K562 (cell line): ENCODE results near the gene KLHL18.
A peak's percentile ranks its signal among the peaks of the same experiment; 100 is the strongest.

Experiments
- CCNT2 ChIP-seq: IDR thresholded peaks from 2 replicates; pipeline ENCODE4 v1.6.1; 2011; ENCODE audit warnings: borderline replicate concordance, low read depth, mild to moderate bottlenecking, moderate library complexity, mixed read lengths, low read length; ENCODE audit not compliant: insufficient read length; ENCODE audit errors: extremely low read depth
- CXXC5 ChIP-seq: fragments of 250-450 bp; sonication (Bioruptor Pico); IDR thresholded peaks from 2 replicates; pipeline ENCODE4 v1.8.0; 2022; ENCODE audit warnings: inconsistent platforms, mild to moderate bottlenecking, moderate library complexity
- GATA2 ChIP-seq: sonication (generic); formaldehyde crosslinking; IDR thresholded peaks from 2 replicates; pipeline ENCODE4 v1.4.0; 2020; ENCODE audit warnings: mild to moderate bottlenecking, missing genetic modification reagents
- HNRNPL ChIP-seq: fragments of 200-400 bp; formaldehyde crosslinking; IDR thresholded peaks from 2 replicates; pipeline ENCODE4 v1.6.1; 2017; ENCODE audit warnings: low read depth, mild to moderate bottlenecking, low read length
- RFX1 ChIP-seq: fragments of 450-650 bp; IDR thresholded peaks from 2 replicates; pipeline ENCODE4 v1.6.1; 2016; ENCODE audit warnings: mild to moderate bottlenecking, moderate library complexity
- SP1 ChIP-seq: sonication (generic); formaldehyde crosslinking; IDR thresholded peaks from 2 replicates; pipeline ENCODE4 v1.8.1; 2022; ENCODE audit warnings: mild to moderate bottlenecking, missing genetic modification reagents
- YBX1 ChIP-seq: fragments of 450-650 bp; IDR thresholded peaks from 2 replicates; pipeline ENCODE4 v1.7.1; 2016; ENCODE audit warnings: mild to moderate bottlenecking
- ZNF263 ChIP-seq: sonication (generic); formaldehyde crosslinking; IDR thresholded peaks from 2 replicates; pipeline ENCODE4 v1.8.0; 2022; ENCODE audit warnings: mild to moderate bottlenecking, missing genetic modification reagents, borderline replicate concordance
- ZNF282 ChIP-seq: sonication (generic); formaldehyde crosslinking; IDR thresholded peaks from 2 replicates; pipeline ENCODE4 v1.8.1; 2023; ENCODE audit warnings: missing genetic modification reagents
- ZNF766 ChIP-seq: fragments of 200-800 bp; sonication (Bioruptor generic); conservative IDR thresholded peaks from 2 replicates; pipeline ENCODE4 v1.6.1; 2016; ENCODE audit warnings: missing genetic modification characterization, missing compliant biosample characterization
- TF ChIP-seq, protein P1 (sequence below), 3 experiments: IDR thresholded peaks in 2 of 3; conservative IDR thresholded peaks in 1 of 3; 2 replicates each; pipeline ENCODE4 v1.5.1; 2011 to 2012; ENCODE audit warnings: low read length in 3 of 3, mild to moderate bottlenecking in 3 of 3, control low read depth in 2 of 3, improper control_type of control experiment in 1 of 3, inconsistent platforms in 1 of 3, low read depth in 1 of 3, mixed read lengths in 1 of 3, moderate library complexity in 1 of 3; ENCODE audit not compliant: insufficient read depth in 2 of 3
- TF ChIP-seq, protein P2 (sequence below): sonication (generic); formaldehyde crosslinking; IDR thresholded peaks from 2 replicates; pipeline ENCODE4 v1.8.0; 2022; ENCODE audit warnings: mild to moderate bottlenecking, missing genetic modification reagents, borderline replicate concordance
- TF ChIP-seq, protein P3 (sequence below): sonication (generic); formaldehyde crosslinking; IDR thresholded peaks from 2 replicates; pipeline ENCODE4 v1.8.1; 2023; ENCODE audit warnings: mild to moderate bottlenecking, missing genetic modification reagents
- TF ChIP-seq, protein P4 (sequence below), 3 experiments: fragments of 200-800 bp in 1 of 3; fragments of 250-450 bp in 1 of 3; fragments of 450-650 bp in 1 of 3; sonication (Bioruptor Pico) in 1 of 3; sonication (Bioruptor generic) in 1 of 3; formaldehyde crosslinking in 1 of 3; IDR thresholded peaks; 2 replicates each; pipeline versions ENCODE4 v1.6.1 to v1.8.0; 2016 to 2022; ENCODE audit warnings: mild to moderate bottlenecking in 2 of 3, missing genetic modification characterization in 2 of 3, missing compliant biosample characterization in 1 of 3, moderate library complexity in 1 of 3

DNA sequence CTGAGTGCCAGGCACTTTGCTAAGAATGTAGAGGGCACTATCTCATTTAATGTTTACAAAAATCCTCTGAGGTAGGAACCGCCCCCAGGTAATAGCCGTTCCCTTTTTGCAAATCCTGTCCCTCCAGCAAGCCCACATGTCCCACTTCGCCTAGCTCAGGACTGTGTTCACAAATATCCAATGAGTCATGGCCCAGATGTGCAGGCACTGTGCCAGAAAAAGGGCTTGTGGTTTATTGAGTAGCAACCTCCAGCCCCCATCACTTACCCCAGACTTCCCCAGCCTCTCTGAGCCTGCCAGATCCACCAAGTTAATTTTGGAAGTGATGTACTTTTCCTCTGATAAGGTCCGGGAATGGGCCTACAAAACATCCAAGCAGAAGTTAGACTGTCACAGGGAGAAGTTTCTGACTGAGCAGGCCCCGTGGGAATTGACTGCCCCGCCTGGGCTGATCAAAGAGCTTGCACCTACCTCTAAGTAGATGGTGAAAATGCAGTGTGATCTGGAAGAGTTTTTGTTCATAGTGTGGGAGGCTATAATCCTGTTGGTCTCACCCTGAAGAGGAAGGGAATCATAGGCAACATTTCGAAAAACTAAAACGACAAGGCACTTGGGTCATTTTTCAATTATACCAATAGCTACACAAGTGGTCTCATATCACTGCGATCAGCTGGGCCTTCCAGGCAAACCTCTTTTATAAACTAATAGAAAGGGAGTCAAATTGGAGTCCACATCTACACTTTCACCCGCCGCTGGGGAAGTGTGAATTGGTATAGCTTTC, 15.8 kb upstream of the KLHL18 start:
- TF ChIP-seq, protein P1, sequence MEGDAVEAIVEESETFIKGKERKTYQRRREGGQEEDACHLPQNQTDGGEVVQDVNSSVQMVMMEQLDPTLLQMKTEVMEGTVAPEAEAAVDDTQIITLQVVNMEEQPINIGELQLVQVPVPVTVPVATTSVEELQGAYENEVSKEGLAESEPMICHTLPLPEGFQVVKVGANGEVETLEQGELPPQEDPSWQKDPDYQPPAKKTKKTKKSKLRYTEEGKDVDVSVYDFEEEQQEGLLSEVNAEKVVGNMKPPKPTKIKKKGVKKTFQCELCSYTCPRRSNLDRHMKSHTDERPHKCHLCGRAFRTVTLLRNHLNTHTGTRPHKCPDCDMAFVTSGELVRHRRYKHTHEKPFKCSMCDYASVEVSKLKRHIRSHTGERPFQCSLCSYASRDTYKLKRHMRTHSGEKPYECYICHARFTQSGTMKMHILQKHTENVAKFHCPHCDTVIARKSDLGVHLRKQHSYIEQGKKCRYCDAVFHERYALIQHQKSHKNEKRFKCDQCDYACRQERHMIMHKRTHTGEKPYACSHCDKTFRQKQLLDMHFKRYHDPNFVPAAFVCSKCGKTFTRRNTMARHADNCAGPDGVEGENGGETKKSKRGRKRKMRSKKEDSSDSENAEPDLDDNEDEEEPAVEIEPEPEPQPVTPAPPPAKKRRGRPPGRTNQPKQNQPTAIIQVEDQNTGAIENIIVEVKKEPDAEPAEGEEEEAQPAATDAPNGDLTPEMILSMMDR (IDR thresholded peaks at IDR 0.05 in 2 of 3, conservative IDR thresholded peaks at IDR 0.05 in 1 of 3; ENCODE audit: insufficient read depth in 2 of 3, low read depth in 1 of 3, low read length in 3 of 3), result no peak
- TF ChIP-seq RFX1 (no peak), HNRNPL (no peak), ZNF766 (CRISPR knock-in tag) (peak; percentile 99), CXXC5 (no peak), SP1 (CRISPR knock-in tag) (no peak), CCNT2 (no peak), YBX1 (no peak), GATA2 (CRISPR knock-in tag) (peak; percentile 69), ZNF282 (CRISPR knock-in tag) (no peak), ZNF263 (no peak)
- TF ChIP-seq, protein P2, sequence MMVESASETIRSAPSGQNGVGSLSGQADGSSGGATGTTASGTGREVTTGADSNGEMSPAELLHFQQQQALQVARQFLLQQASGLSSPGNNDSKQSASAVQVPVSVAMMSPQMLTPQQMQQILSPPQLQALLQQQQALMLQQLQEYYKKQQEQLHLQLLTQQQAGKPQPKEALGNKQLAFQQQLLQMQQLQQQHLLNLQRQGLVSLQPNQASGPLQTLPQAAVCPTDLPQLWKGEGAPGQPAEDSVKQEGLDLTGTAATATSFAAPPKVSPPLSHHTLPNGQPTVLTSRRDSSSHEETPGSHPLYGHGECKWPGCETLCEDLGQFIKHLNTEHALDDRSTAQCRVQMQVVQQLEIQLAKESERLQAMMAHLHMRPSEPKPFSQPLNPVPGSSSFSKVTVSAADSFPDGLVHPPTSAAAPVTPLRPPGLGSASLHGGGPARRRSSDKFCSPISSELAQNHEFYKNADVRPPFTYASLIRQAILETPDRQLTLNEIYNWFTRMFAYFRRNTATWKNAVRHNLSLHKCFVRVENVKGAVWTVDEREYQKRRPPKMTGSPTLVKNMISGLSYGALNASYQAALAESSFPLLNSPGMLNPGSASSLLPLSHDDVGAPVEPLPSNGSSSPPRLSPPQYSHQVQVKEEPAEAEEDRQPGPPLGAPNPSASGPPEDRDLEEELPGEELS (CRISPR knock-in tag), result no peak
- TF ChIP-seq, protein P3, sequence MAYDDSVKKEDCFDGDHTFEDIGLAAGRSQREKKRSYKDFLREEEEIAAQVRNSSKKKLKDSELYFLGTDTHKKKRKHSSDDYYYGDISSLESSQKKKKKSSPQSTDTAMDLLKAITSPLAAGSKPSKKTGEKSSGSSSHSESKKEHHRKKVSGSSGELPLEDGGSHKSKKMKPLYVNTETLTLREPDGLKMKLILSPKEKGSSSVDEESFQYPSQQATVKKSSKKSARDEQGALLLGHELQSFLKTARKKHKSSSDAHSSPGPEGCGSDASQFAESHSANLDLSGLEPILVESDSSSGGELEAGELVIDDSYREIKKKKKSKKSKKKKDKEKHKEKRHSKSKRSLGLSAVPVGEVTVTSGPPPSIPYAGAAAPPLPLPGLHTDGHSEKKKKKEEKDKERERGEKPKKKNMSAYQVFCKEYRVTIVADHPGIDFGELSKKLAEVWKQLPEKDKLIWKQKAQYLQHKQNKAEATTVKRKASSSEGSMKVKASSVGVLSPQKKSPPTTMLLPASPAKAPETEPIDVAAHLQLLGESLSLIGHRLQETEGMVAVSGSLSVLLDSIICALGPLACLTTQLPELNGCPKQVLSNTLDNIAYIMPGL (CRISPR knock-in tag), result no peak
- TF ChIP-seq, protein P4, sequence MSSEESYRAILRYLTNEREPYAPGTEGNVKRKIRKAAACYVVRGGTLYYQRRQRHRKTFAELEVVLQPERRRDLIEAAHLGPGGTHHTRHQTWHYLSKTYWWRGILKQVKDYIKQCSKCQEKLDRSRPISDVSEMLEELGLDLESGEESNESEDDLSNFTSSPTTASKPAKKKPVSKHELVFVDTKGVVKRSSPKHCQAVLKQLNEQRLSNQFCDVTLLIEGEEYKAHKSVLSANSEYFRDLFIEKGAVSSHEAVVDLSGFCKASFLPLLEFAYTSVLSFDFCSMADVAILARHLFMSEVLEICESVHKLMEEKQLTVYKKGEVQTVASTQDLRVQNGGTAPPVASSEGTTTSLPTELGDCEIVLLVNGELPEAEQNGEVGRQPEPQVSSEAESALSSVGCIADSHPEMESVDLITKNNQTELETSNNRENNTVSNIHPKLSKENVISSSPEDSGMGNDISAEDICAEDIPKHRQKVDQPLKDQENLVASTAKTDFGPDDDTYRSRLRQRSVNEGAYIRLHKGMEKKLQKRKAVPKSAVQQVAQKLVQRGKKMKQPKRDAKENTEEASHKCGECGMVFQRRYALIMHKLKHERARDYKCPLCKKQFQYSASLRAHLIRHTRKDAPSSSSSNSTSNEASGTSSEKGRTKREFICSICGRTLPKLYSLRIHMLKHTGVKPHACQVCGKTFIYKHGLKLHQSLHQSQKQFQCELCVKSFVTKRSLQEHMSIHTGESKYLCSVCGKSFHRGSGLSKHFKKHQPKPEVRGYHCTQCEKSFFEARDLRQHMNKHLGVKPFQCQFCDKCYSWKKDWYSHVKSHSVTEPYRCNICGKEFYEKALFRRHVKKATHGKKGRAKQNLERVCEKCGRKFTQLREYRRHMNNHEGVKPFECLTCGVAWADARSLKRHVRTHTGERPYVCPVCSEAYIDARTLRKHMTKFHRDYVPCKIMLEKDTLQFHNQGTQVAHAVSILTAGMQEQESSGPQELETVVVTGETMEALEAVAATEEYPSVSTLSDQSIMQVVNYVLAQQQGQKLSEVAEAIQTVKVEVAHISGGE (CRISPR knock-in tag; IDR thresholded peaks at IDR 0.05), result no peak
